HepG2 (cell line): ENCODE data around the gene IRF1. TPM values are rescaled to one million over a fixed set of nuclear protein-coding genes. Genes with fewer than 3 reads are reported as not detected.

ENCODE experiments used
- ATF7-NPFF ChIP-seq: sonication (generic); formaldehyde crosslinking; IDR thresholded peaks from 2 replicates; pipeline ENCODE4 v1.8.1; 2023; ENCODE audit warnings: mild to moderate bottlenecking, low read depth, missing genetic modification reagents, moderate library complexity
- CENPBD1 ChIP-seq: sonication (generic); formaldehyde crosslinking; IDR thresholded peaks from 2 replicates; pipeline ENCODE4 v1.8.0; 2022; ENCODE audit warnings: missing genetic modification reagents, low read depth, mild to moderate bottlenecking, borderline replicate concordance
- ELK4 ChIP-seq: sonication (generic); formaldehyde crosslinking; IDR thresholded peaks from 2 replicates; pipeline ENCODE4 v1.9.0; 2021; ENCODE audit warnings: missing genetic modification reagents, borderline replicate concordance
- NR1H2 ChIP-seq: sonication (generic); formaldehyde crosslinking; IDR thresholded peaks from 2 replicates; pipeline ENCODE4 v1.8.1; 2022; ENCODE audit warnings: low read depth, missing genetic modification reagents, borderline replicate concordance
- RARA ChIP-seq: IDR thresholded peaks from 2 replicates; pipeline ENCODE4 v1.6.1; 2016; ENCODE audit warnings: missing genetic modification reagents, missing compliant biosample characterization
- SMC3 ChIP-seq: IDR thresholded peaks from 2 replicates; pipeline ENCODE4 v1.6.1; 2011; ENCODE audit warnings: low read length, improper control_type of control experiment
- ZBTB38 ChIP-seq: sonication (generic); formaldehyde crosslinking; IDR thresholded peaks from 2 replicates; pipeline ENCODE4 v1.5.1; 2020; ENCODE audit warnings: mild to moderate bottlenecking, missing genetic modification reagents
- ZMYM2 ChIP-seq: sonication (generic); formaldehyde crosslinking; IDR thresholded peaks from 2 replicates; pipeline ENCODE4 v1.8.0; 2022; ENCODE audit warnings: mild to moderate bottlenecking, missing genetic modification reagents
- ZNF629 ChIP-seq: sonication (generic); formaldehyde crosslinking; conservative IDR thresholded peaks from 2 replicates; pipeline ENCODE4 v1.5.0; 2020; ENCODE audit warnings: missing genetic modification reagents
- ZNF687 ChIP-seq: sonication (generic); formaldehyde crosslinking; IDR thresholded peaks from 2 replicates; pipeline ENCODE4 v1.5.1; 2020; ENCODE audit warnings: mild to moderate bottlenecking, missing genetic modification reagents, moderate library complexity
- ZNF710 ChIP-seq: sonication (generic); formaldehyde crosslinking; IDR thresholded peaks from 2 replicates; pipeline ENCODE4 v1.5.0; 2020; ENCODE audit warnings: mild to moderate bottlenecking, missing genetic modification reagents, borderline replicate concordance
- polyA plus RNA-seq, 8 experiments: library from polyadenylated mRNA; depleted of rRNA in 3 of 8; stranded (reverse) in 7 of 8; unstranded in 1 of 8; fragments of >200 nt; fragmentation: Illumina TruSeq in 4 of 8; extraction: Trizol in 4 of 8; gene quantifications; 2 replicates each; pipeline versions ENCODE4 v1.2.1 to v1.2.3, GENCODE V29; 2011 to 2016; ENCODE audit warnings: low read depth in 4 of 8, missing spikeins in 1 of 8, mixed read lengths in 1 of 8; ENCODE audit not compliant: insufficient read depth in 1 of 8
- total RNA-seq, 5 experiments: library from RNA; depleted of rRNA; stranded (reverse); fragments of >200 nt; fragmentation: Illumina TruSeq; extraction: Trizol; gene quantifications; 2 replicates each; pipeline ENCODE4 v1.2.3, GENCODE V29; 2016; ENCODE audit warnings: low read depth in 1 of 5
- TF ChIP-seq, protein P1 (sequence below): sonication (generic); formaldehyde crosslinking; IDR thresholded peaks from 2 replicates; pipeline ENCODE4 v1.5.0; 2020; ENCODE audit warnings: missing genetic modification reagents
- TF ChIP-seq, protein P2 (sequence below): IDR thresholded peaks from 2 replicates; pipeline ENCODE4 v1.6.1; 2016; ENCODE audit warnings: control low read depth
- TF ChIP-seq, protein P3 (sequence below): IDR thresholded peaks from 2 replicates; pipeline ENCODE4 v1.6.1; 2016; ENCODE audit warnings: missing biosample characterization, missing genetic modification reagents, low read depth
- TF ChIP-seq, protein P4 (sequence below), 2 experiments: fragments of 450-650 bp in 1 of 2; sonication (generic) in 1 of 2; formaldehyde crosslinking; IDR thresholded peaks; 2 replicates each; pipeline versions ENCODE4 v1.5.0 to v1.8.0; 2020 to 2022; ENCODE audit warnings: mild to moderate bottlenecking in 1 of 2, missing genetic modification reagents in 1 of 2

Gene IRF1
- total and polyA plus RNA-seq, 2 of the 13 experiments (the other 11 are each of a cell fraction or from before 2014, with no cell fraction given): 4.1 to 8.8 TPM

DNA sequence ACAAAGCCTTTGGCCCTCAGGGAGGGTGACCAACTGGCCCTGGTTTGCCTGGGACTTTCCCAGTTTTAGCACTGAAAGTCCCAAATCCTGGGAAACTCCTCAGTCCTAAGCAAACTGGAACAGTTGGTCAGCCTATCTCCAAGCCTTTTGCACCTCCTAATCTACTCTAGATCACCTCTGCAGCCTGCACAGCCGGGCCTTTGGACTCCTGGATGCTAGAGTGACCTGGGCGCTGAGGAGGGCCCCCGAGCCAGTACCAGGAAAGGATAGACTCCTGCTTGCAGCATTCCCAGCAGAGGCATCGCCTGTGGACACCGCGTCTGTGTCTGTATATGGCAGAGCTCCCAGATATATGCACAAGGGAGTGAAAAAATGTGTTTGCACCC, 15.1 kb downstream of the IRF1 start (continued):
- TF ChIP-seq ZNF687 (peak; percentile 47; the same call in 1 of the 2 replicates), NR1H2 (no peak), ZNF629 (CRISPR knock-in tag) (0 out of 2 replicates have a peak, but pooled peaks have one; percentile 1), RARA (CRISPR knock-in tag) (no peak), ZMYM2 (CRISPR knock-in tag) (no peak), ZNF710 (CRISPR knock-in tag) (0 out of 2 replicates have a peak, but pooled peaks have one; percentile 19), CENPBD1 (CRISPR knock-in tag) (no peak), ZBTB38 (CRISPR knock-in tag) (no peak), SMC3 (no peak), ELK4 (CRISPR knock-in tag) (no peak), ATF7-NPFF (CRISPR knock-in tag) (no peak)
- TF ChIP-seq, protein P1, sequence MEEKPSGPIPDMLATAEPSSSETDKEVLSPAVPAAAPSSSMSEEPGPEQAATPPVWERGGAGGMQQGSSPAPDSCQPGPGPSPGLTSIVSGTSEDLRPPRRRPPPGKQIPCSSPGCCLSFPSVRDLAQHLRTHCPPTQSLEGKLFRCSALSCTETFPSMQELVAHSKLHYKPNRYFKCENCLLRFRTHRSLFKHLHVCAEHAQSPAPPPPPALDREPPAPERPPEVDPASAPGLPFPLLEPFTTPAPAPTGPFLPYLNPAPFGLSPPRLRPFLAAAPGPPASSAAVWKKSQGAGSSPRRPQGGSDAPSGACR (CRISPR knock-in tag): no peak
- TF ChIP-seq, protein P2, sequence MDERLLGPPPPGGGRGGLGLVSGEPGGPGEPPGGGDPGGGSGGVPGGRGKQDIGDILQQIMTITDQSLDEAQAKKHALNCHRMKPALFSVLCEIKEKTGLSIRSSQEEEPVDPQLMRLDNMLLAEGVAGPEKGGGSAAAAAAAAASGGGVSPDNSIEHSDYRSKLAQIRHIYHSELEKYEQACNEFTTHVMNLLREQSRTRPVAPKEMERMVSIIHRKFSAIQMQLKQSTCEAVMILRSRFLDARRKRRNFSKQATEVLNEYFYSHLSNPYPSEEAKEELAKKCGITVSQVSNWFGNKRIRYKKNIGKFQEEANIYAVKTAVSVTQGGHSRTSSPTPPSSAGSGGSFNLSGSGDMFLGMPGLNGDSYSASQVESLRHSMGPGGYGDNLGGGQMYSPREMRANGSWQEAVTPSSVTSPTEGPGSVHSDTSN (CRISPR knock-in tag): no peak
- TF ChIP-seq, protein P3, sequence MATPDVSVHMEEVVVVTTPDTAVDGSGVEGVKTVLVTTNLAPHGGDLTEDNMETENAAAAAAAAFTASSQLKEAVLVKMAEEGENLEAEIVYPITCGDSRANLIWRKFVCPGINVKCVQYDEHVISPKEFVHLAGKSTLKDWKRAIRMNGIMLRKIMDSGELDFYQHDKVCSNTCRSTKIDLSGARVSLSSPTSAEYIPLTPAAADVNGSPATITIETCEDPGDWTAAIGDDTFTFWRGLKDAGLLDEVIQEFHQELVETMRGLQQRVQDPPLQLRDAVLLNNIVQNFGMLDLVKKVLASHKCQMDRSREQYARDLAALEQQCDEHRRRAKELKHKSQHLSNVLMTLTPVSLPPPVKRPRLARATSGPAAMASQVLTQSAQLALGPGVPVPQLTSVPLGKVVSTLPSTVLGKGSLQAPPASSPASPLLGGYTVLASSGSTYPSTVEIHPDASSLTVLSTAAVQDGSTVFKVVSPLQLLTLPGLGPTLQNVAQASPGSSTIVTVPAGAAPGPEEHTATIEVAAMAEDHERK (CRISPR knock-in tag): no peak
- TF ChIP-seq, protein P4, sequence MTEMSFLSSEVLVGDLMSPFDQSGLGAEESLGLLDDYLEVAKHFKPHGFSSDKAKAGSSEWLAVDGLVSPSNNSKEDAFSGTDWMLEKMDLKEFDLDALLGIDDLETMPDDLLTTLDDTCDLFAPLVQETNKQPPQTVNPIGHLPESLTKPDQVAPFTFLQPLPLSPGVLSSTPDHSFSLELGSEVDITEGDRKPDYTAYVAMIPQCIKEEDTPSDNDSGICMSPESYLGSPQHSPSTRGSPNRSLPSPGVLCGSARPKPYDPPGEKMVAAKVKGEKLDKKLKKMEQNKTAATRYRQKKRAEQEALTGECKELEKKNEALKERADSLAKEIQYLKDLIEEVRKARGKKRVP (CRISPR knock-in tag; IDR thresholded peaks at IDR 0.05): no peak
